ENCODE results near the gene PLA2G2F. TPM values are rescaled to one million over a fixed set of nuclear protein-coding genes. Genes with fewer than 3 reads are reported as not detected.

The PLA2G2F gene
- total RNA-seq, 1 donor from 2014 or later, result 9.2 TPM

DNA sequence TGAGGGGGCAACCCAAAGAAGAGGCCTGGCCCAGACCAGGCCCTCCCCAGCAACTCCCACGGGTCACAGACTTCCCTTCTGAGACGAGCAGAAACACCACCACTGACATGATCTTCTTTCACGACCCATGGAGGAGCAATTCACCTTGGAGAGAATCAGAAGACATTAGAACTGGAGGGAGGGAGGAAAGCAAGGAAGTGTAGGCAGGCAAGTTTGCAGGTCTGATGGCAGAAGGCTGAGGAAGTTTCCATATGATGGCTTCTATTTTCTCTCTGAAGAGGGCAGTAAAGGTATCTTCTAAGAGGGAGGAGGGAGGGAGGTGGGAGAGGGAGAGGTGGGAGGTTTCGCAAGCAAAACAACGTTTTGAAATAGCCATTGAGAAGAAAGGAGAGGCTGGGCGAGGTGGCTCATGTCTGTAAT lies 45.4 kb downstream of the PLA2G2F start:
- Histone ChIP-seq H3K27me3 (ENCODE audit: control insufficient read depth, insufficient read depth, low read length) (peaks cover 7% of the 10 kb centered on the region), H3K4me3 (ENCODE audit: low read depth, low read length) (no peak overlapping the region), H3K36me3 (ENCODE audit: control insufficient read depth, insufficient read depth, low read length) (no peaks in the 10 kb centered on the region)
- DNase-seq (ENCODE audit: low read depth), result no peak
- TF ChIP-seq, protein P1, sequence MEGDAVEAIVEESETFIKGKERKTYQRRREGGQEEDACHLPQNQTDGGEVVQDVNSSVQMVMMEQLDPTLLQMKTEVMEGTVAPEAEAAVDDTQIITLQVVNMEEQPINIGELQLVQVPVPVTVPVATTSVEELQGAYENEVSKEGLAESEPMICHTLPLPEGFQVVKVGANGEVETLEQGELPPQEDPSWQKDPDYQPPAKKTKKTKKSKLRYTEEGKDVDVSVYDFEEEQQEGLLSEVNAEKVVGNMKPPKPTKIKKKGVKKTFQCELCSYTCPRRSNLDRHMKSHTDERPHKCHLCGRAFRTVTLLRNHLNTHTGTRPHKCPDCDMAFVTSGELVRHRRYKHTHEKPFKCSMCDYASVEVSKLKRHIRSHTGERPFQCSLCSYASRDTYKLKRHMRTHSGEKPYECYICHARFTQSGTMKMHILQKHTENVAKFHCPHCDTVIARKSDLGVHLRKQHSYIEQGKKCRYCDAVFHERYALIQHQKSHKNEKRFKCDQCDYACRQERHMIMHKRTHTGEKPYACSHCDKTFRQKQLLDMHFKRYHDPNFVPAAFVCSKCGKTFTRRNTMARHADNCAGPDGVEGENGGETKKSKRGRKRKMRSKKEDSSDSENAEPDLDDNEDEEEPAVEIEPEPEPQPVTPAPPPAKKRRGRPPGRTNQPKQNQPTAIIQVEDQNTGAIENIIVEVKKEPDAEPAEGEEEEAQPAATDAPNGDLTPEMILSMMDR (IDR thresholded peaks at IDR 0.05; ENCODE audit: insufficient read depth, low read length, poor library complexity, severe bottlenecking), result no peak

DNA sequence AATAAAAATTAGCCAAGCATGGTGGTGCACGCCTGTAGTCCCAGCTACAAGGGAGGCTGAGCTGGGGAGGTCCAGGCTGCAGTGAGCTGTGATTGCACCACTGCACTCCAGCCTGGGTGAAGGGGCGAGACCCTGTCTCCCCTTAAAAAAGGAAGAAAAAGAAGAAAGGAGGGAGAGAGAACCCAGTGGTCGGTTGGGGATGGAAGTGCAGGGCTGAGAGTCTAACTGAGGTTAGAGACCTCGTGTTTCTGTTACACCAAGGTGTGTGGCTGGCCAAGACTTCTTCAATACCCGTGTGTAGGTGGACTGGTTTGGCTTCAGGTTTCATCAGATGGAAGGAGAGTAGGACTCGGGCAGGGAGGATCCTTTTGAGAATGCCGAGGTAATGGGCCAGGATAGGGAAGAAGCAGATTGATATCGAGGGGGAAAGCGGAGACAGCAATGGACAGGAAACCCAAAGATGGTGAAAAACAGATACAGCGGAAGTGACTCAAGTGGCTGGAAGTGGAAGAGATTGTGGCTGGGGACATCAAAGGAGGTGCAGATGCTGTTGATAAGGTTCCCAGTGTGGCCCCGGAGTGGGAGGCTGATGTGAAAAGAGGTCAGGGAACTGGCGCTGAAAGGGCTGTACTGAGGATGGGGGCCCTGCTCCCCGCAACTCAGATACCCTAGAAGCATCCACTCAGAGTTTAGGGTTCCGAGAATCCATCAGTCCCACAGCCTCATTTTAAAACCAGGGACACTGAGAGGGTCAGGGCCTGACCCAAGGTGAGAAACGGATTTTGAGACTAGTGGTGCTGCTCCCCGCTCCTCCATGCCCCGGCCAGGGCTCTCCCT lies 46.1 kb downstream of the PLA2G2F start:
- TF ChIP-seq, protein P1 (IDR thresholded peaks at IDR 0.05; ENCODE audit: insufficient read depth, low read length, poor library complexity, severe bottlenecking), result no peak
- peaks cover 4% of the 10 kb centered on the region for H3K27me3 ChIP-seq (ENCODE audit: control insufficient read depth, insufficient read depth, low read length)
- H3K36me3 ChIP-seq (ENCODE audit: control insufficient read depth, insufficient read depth, low read length), result no peaks in the 10 kb centered on the region
- DNase-seq (ENCODE audit: low read depth), result no peak
- H3K4me3 ChIP-seq (ENCODE audit: low read depth, low read length), result no peak overlapping the region

DNA sequence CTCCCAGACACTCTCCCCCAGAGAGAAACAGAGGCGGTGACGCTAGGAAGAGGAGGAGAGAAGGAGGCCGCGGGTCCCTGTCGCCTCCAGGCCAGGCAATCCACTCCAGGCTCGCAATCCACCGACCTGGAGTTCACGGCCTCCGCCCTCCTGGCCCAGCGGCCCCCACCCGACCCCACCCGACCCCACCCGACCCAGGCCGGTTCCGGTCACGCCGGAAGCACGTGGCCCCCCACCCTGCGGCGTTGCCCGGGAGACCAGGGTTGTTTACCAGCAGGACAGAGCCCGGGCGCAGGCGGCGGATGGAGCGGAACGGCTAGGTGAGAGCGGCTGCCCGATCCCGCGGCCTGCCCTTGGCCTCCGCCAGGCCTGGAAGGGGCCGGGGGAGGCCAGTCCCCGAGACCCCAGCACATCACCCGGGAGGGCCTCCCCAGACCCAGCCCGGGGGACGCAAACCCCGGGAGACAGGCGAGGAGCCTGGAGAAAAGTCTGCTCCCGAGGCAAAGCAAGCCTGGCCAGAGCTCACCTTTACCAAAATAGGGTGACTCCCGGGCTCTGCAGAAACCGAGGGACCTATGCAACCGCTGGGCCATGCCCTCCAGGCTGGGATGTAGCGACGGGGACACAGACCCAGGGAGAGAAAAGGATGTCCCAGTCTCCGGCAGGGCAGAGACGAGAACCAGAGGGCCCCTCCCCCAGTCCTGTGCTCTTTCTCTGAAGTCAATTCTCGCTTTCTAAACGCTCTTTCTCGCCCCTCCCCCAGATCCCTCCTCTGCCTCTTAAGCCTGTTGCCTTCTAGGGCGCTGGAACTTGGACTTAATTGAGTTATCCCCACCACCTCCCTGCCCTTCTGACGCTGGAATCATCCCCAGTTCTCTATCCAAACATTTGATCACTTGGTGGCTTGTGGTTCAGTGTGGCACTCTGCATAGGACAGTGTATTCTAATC lies 47.0 kb downstream of the PLA2G2F start, which contains the start of the genes PLA2G2C and UBXN10:
PLA2G2C (minus strand) TSS at position 685 of the 949 bp plus-strand sequence. CDS start 9,155 bp downstream, outside the sequence.
UBXN10 (plus strand) TSS at position 263 of the 949 bp plus-strand sequence. CDS start 4,466 bp downstream, outside the sequence.
- Histone ChIP-seq H3K27me3 (ENCODE audit: control insufficient read depth, insufficient read depth, low read length) (peaks cover 4% of the 10 kb centered on the region), H3K36me3 (ENCODE audit: control insufficient read depth, insufficient read depth, low read length) (no peaks in the 10 kb centered on the region), H3K4me3 (ENCODE audit: low read depth, low read length) (peak within 1 kb of the TSS; percentile 38)
- TF ChIP-seq, protein P1 (IDR thresholded peaks at IDR 0.05; ENCODE audit: insufficient read depth, low read length, poor library complexity, severe bottlenecking), result no peak
- DNase-seq (ENCODE audit: low read depth), result no peak

DNA sequence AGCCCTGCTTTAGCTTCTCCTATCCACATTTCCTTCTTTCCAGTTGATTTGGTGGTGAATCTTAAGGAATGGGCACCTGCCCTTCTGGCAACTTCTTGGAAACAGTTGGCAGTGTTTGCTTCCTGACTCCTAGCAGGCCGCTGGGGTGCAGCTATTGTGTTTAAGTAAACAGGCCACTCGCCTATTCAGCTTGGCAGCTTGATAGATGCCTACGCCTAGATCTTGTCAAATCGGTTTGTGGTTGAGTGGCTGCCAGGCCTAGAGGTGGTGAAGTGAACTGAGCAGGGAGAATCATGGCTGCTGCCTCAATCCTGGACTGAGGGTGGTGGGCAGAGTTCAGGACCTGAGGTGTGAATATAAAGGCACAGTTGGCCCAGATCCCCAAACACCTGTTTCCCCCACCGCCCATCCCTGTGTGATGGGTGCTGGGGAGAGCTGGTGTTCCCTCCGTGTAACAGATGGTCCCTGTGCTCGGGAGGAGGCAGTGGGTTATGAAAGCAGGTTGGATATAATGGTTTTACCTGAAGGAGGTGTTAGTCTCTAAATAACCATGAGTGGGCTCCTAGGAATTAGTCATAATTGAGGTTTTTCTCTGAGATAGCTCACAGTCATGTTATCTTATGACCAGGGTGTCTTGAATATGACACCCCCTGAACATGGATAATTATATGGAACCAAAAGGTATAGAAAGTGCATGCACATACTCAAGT lies 48.1 kb downstream of the PLA2G2F start:
- DNase-seq (ENCODE audit: low read depth), result no peak
- TF ChIP-seq, protein P1 (IDR thresholded peaks at IDR 0.05; ENCODE audit: insufficient read depth, low read length, poor library complexity, severe bottlenecking), result no peak
- H3K4me3 ChIP-seq (ENCODE audit: low read depth, low read length), result no peak overlapping the region
- H3K27me3 ChIP-seq (ENCODE audit: control insufficient read depth, insufficient read depth, low read length), result peaks cover 6% of the 10 kb centered on the region
- no peaks in the 10 kb centered on the region for H3K36me3 ChIP-seq (ENCODE audit: control insufficient read depth, insufficient read depth, low read length)

DNA sequence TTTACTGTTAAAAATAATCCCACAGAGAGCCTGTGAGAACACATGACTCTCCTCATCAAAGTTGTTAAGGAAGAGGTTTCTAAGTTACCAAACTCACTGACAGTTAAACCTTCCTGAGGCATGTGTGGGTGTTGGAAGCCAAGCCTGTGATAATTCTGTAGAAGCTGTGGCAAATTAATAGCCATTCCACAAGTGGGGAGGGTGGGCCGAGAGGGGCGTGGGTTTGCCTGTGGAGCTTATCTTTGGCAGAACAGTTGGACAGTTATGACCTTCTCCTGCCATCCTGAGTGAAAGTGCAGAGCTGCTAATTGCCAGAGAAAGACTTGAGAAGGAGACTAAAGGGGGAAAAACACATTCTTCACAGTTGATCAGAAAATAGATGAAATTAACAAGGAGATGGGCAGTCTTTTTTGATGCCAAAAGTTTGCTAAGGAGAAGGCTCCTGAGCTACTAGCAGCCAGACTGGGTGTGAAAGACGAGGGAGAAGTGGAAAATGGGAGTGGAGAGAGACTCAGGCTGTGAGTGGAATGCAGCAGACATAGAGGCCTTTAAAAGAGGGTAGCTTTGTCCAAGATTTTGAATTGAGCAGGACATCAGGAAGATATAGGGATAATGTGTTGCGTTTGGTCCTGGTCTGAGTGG lies 48.8 kb downstream of the PLA2G2F start:
- DNase-seq (ENCODE audit: low read depth), result no peak
- no peaks in the 10 kb centered on the region for H3K36me3 ChIP-seq (ENCODE audit: control insufficient read depth, insufficient read depth, low read length)
- H3K27me3 ChIP-seq (ENCODE audit: control insufficient read depth, insufficient read depth, low read length), result peaks cover 6% of the 10 kb centered on the region
- TF ChIP-seq, protein P1 (IDR thresholded peaks at IDR 0.05; ENCODE audit: insufficient read depth, low read length, poor library complexity, severe bottlenecking), result no peak
- H3K4me3 ChIP-seq (ENCODE audit: low read depth, low read length), result no peak overlapping the region

Data from kidney epithelial cell (primary cell).